ENCODE data around the gene MATN4.

MATN4 gene

GRCh38 chr20:45347936-45348778 is 40.1 kb upstream of the MATN4 start, which contains the start of gene SDC4:
Gene SDC4, minus strand, starts transcription at chr20:45348424. Its CDS starts 40 bp downstream, at chr20:45348384.
- TF ChIP-seq ZFX (IDR thresholded peaks at IDR 0.05) (peak; percentile 20; the same call in 1 of the 2 replicates), CTCF (conservative IDR thresholded peaks at IDR 0.05) (no peak)
- H3K27ac ChIP-seq: peak within 1 kb of the TSS; percentile 89

- TF ChIP-seq ZFX (IDR thresholded peaks at IDR 0.05) (no peak), CTCF (conservative IDR thresholded peaks at IDR 0.05) (no peak)
- H3K27ac ChIP-seq: peak overlapping the region; percentile 89
Measured at GRCh38 chr20:45347297-45347935, 39.3 kb upstream of the MATN4 start.

- TF ChIP-seq CTCF (conservative IDR thresholded peaks at IDR 0.05) (no peak), ZFX (IDR thresholded peaks at IDR 0.05) (no peak)
- H3K27ac ChIP-seq: peak overlapping the region; percentile 89
Measured at GRCh38 chr20:45346851-45347250, 38.8 kb upstream of the MATN4 start.

- peak overlapping the region; percentile 86 for H3K27ac ChIP-seq
- TF ChIP-seq CTCF (conservative IDR thresholded peaks at IDR 0.05) (no peak), ZFX (IDR thresholded peaks at IDR 0.05) (no peak)
Measured at GRCh38 chr20:45346291-45346718, 38.2 kb upstream of the MATN4 start.

- peak overlapping the region; percentile 86 for H3K27ac ChIP-seq
Measured at GRCh38 chr20:45345104-45345936, 37.2 kb upstream of the MATN4 start.

GRCh38 chr20:45344168-45344860 is 36.2 kb upstream of the MATN4 start:
- TF ChIP-seq CTCF (conservative IDR thresholded peaks at IDR 0.05) (no peak), ZFX (IDR thresholded peaks at IDR 0.05) (no peak)
- peak overlapping the region; percentile 86 for H3K27ac ChIP-seq

More at GRCh38 chr20:45345104-45345936, 37.2 kb upstream of the MATN4 start:
- TF ChIP-seq CTCF (conservative IDR thresholded peaks at IDR 0.05): no peak
- TF ChIP-seq ZFX (IDR thresholded peaks at IDR 0.05): no peak

Measured in C4-2B (cell line).